Stimulated activated CD8-positive, alpha-beta memory T cell treated with anti-CD3 and anti-CD28 coated beads, Interleukin-7, amount 100 ng/mL, for 1 hour (primary cell): ENCODE results near the gene PPM1M.

Experiments used
- DNase-seq, 2 donors: peaks; one replicate each; pipeline ENCODE4 v3.0.0-alpha.2; 2020; ENCODE audit warnings: low read depth in 2 of 2

PPM1M gene, protein sequence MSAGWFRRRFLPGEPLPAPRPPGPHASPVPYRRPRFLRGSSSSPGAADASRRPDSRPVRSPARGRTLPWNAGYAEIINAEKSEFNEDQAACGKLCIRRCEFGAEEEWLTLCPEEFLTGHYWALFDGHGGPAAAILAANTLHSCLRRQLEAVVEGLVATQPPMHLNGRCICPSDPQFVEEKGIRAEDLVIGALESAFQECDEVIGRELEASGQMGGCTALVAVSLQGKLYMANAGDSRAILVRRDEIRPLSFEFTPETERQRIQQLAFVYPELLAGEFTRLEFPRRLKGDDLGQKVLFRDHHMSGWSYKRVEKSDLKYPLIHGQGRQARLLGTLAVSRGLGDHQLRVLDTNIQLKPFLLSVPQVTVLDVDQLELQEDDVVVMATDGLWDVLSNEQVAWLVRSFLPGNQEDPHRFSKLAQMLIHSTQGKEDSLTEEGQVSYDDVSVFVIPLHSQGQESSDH

DNA sequence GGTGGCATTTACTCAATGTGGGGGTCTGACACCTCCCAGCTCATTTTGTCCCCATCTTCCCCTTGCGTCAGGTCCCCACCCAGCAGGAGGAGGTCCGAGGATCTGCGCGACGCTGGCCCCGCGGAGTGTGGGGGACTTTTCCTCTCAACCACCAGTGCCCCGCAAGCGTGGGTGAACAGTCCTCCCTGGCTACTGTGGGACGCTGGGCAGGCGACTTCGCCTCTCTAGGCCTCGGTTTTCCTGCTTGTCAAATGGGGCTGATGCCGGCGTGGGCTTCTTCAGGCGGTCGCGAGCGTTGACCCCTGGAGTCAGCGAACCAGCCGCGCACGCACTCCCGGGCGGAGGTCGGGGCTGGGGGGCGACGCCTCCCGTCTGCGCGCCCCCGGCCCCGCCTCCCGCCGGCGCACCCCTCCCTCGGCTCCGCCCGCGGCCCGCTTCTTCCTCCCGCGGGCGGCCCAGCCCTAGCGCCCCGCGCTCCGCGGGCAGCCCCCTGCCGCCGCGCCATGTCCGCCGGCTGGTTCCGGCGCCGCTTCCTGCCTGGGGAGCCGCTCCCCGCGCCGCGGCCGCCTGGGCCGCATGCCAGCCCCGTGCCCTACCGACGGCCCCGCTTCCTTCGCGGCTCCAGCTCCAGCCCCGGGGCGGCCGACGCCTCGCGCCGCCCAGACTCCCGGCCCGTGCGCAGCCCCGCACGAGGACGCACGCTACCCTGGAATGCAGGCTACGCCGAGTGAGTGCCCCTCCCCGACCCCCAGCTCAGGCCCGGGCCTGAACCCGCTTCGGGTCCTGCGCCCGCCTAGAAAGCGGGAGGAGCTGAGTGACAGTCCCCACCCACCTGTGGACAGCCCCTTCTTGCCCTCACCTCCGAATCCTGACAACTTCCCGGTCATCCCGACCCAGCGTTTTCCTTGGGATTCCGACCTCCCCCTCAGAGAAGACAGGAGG, at the start of gene PPM1M:
Gene PPM1M, plus strand, starts transcription at position 438 of the 942 bp plus-strand sequence. Its CDS starts 66 bp downstream, at position 504.
- no peak for DNase-seq

DNA sequence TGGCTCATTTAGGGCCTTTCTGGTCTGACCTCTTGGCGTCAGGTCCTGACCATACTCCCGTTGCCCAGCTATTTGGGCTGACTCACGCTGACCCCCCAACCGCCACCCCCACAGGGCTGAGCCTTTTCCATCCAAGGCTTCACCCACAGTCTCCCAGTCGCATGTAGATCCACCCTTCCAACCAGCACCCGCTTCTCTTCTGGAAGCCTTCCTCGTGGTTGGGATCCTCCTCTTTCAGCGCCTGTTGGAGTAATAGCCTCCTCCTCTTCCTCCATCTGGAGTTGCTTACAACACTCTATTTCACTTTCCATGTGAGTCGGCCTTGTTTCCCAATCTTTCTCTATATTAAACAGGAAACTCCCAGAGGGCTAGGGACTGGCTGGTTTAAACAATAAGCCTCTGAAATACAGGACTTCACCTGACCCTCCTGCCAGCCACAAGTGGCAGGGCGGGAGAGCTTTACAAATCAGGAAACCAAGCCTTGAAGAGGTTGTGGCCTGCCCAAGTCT, 49.7 kb upstream of the PPM1M start:
- DNase-seq, result no peak

DNA sequence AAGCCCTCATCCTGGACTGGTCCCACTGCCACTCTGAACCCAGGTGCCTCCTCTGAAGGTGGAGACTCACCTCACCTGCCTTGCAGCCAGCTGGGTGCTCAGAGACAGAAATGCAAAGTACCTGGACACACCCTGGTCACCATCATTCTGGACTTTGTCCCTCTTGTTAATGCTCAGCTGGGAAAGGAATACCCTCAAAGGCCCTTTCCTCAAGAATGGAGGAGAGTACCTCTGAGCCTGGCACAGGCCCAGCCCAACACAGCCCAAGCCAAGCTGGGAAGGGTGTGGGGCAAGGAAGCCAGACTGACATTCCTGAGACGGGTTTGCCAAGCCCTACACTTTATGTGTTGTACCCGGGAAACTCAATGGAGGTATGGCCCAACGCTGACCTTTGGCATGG, 48.6 kb upstream of the PPM1M start:
- no peak for DNase-seq

DNA sequence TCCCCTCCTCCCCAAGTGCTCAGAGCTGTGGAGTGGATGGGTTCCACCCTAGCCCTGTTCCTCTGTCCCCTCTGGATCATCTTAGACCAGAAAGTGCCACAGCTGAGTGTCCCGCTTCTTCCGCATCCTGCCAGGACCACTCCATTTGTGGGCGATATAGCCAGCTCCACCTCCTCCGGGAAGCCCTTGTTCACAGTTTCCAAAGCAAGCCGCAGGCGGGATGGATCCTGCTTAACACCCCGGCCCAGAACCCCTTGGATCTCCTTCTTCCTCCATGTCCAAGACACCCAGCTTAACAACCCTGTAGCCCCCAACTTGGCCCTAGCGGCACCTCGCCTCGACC, 48.1 kb upstream of the PPM1M start:
- no peak for DNase-seq

DNA sequence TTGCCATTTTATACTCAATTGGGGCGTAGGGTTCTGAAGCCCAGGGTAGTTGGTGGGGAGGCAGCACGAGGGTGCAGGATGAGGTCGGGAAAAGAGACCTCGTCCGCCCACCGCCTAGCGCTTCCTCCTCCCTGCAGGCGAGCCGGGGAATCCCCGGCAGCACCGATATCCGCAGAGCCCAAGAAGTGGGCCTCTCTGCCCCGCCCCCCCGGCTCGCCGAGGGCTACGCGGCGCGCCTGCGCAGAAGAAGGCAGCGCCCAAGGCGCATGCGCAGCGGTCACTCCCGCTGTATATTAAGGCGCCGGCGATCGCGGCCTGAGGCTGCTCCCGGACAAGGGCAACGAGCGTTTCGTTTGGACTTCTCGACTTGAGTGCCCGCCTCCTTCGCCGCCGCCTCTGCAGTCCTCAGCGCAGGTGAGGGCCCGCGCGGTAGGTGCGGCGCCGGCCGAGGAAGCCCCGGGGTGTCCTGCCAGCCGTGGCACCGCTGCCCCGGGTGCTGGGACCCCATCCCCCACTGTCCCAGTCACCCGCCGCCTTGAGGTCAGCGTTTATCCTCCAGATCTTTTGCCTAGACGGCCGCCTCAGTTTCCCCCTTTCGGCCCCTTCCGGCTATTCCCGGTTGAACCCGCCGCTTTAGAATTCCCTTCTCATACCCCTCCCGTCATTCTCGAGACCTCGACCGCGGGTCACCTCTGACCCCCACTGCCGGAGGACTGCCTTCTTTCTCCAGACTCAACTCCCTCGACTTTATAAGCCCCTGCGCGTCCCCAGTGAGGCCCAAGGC, 47.5 kb upstream of the PPM1M start, which contains the start of gene ALAS1:
Gene ALAS1, plus strand, starts transcription at position 319 of the 784 bp plus-strand sequence. CDS start 1,082 bp downstream, outside the sequence.
- peak; percentile 85 to 92 for DNase-seq

DNA sequence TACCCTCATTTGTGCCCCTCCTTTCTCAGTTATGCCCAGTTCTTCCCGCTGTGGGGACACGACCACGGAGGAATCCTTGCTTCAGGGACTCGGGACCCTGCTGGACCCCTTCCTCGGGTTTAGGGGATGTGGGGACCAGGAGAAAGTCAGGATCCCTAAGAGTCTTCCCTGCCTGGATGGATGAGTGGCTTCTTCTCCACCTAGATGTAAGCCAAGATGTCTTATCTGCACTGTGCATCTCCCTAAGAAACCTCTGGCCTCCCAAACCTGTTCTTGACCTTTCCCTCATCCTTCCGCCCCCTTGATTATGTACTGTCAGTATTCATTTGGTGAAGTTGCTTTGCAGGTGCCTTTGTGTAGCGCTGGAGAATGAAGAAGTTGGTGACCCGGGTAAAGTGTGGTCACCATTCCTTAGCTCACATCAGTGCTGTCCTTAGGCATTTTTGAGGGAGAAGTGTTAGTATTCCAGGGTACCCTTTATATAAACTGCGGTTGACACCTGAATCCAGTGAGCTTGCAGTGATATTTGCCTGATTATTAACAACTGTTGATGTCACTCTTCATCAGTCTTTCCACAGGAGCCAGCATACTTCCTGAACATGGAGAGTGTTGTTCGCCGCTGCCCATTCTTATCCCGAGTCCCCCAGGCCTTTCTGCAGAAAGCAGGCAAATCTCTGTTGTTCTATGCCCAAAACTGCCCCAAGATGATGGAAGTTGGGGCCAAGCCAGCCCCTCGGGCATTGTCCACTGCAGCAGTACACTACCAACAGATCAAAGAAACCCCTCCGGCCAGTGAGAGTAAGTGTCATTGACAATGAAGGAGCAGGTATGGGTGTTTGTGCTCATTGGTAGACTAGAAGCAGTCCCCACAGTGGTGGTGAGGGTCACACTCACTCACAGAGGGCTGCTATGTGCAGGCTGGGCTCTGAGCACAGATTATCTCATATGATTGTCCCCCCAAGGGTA, 46.6 kb upstream of the PPM1M start:
- no peak for DNase-seq

DNA sequence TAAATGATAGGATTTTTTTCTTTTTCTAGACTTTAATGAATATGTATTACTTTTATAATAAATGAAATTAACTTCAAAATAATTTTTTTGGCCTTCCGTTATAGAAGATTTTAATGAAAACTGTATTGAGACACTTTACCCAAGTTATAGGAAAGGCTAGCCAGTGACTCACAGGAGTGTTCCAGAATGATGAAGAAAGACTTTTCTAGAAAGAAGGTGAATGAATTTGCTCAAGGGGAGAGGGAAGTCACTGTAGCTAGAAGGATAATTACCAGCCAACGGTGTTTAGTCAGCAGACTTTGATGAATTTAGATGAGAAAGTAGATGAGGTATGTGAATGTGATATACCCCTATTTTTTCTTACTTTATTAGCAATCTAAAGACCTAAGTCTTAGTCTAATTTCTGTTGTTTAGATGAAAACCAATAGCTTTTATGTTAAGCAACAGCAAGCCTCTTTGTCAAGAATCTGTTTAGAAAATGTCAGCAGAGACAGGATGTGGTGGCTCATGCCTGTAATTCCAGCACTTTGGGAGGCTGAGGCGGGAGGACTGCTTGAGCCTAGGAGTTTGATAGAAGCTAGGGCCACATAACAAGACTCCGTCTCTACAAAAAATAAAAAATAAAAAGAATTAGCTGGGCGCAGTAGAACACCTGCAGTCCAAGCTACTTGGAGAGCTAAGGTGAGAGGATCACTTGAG, 44.4 kb upstream of the PPM1M start:
- DNase-seq, result no peak

DNA sequence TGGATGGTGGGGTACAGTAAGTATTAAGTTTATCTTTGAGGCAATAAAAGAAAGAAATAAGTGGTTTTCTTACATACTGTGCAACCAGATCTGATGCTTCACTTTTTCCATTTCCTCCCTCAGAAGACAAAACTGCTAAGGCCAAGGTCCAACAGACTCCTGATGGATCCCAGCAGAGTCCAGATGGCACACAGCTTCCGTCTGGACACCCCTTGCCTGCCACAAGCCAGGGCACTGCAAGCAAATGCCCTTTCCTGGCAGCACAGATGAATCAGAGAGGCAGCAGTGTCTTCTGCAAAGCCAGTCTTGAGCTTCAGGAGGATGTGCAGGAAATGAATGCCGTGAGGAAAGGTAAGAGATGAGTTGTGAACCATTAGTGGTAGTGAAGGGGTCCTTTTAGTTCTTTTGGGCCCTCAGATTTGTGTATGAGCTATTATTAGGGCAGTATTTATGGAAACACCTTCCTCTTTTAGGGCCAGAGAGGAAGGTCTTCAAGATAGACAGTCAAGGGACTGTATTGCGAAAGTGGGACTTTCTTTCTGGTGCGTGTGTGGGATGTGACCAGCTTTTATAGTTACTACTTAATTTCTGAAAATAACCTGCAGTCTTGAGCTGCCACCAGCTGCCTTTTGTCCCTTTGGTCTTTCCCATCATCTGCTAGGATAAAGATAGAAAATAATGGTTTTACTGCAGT, 43.0 kb upstream of the PPM1M start:
- DNase-seq, result no peak

DNA sequence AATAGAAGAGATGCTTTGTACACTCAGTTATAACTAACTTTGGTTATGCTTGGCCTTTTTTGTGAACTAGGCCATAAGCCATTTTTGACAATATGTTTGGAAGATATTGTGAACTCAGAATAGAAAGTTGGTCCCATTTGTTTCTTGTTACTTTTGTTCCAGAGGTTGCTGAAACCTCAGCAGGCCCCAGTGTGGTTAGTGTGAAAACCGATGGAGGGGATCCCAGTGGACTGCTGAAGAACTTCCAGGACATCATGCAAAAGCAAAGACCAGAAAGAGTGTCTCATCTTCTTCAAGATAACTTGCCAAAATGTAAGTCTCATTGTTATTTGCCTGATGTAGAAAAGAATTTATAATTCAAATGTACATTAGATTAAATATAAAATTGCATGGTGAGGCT, 41.9 kb upstream of the PPM1M start:
- DNase-seq, result no peak

DNA sequence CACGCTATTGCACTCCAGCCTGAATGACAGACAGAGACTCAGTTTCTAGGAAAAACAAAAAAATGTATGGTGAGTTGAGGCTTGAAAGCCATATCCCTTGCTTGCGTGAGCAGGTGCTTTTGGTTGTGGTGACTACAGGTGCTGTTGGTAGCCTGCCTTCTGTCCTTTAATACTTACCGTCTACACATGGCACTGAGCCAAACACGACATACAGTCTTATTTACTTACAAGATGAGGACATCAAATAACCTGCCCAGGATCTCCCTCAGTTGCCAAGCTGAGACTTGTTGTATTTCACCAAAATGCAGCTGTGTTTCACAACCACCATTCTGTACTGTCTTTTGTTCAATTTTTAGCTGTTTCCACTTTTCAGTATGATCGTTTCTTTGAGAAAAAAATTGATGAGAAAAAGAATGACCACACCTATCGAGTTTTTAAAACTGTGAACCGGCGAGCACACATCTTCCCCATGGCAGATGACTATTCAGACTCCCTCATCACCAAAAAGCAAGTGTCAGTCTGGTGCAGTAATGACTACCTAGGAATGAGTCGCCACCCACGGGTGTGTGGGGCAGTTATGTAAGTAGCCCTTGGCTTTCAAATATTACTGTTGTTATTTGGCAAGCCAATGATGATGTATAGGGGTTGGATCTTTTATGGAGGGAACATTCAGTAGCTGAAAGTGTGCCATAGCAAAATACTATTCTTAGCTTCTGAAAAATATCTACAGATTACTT, 41.1 kb upstream of the PPM1M start:
- DNase-seq, result no peak

DNA sequence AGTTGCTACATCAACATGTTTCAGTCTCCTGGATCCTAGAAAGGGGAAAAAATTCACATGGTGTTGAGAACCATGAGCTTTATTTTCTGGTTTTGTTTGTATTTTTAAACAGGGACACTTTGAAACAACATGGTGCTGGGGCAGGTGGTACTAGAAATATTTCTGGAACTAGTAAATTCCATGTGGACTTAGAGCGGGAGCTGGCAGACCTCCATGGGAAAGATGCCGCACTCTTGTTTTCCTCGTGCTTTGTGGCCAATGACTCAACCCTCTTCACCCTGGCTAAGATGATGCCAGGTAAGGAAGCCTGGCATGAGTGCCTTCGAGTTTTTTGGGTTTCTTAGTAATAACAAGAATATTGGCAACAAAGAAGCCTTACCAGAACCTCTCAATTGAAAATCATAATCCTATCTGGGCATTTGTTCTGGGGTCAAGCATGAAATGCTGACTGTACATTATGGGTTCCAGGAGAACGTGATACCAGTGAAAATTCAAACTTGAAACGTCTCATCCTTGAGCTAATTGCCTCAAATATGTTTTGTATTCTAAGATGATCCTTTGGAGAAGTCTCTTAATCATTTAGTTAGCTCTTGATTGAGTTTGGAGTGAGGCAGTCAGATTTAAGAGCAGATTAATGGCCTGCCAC, 39.7 kb upstream of the PPM1M start:
- no peak for DNase-seq

DNA sequence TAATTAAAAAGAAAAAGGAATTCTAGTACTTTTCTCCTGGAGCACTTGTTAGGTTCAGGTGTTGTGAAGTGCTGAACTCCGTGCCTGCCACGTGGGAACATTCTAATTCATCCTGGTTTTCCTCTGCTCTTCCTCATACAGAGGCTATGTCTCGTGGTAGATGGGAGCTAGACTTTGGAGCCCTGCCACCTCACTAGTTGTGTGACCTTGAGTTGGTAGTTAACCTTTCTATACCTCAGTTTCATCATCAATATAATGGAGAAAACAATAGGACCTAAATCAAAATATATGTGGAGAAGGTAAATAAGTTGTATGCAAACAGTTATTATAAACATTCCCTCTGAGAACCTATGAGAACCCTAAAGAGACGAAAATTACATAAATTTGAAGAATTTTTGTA, 37.0 kb upstream of the PPM1M start:
- DNase-seq, result no peak

DNA sequence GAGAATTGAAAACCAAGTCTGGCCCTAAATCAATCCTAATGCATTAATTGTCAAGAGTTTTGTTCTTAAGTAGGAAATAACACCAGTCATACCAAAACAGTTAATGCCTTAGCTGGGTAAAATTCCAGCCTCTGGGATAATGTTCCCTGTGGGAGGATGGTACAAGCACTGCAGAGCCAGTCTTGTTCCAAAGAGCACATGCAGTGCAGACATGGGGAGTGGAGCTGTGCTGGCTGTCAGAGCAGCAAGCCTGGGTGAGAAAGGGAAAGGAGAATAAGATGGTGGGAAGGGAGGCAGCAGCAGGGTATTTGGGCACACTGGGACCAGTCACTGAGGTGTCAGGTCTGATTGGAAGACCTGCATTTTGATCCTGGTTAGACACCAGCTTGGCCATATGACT, 35.5 kb upstream of the PPM1M start:
- no peak for DNase-seq

DNA sequence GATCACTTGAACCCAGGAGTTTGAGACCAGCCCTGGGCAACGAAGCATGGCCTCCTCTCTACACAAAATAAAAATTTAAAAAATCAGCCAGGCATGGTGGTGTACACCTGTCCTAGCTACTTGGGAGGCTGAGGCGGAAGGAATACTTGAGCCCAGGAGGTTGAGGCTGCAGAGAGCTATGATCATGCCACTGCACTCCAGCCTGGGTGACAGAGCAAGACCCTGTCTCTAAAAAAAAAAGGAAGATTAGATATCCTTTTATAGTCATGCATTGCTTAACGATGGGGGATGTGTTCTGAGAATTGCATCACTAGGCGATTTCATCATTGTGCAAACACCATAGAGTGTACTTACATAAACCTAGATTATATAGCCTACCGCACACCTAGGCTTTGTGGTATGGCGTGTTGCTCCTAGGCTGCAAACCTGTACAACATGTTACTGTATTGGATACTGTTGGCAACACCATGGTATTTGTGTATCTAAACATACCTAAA, 35.0 kb upstream of the PPM1M start:
- no peak for DNase-seq

DNA sequence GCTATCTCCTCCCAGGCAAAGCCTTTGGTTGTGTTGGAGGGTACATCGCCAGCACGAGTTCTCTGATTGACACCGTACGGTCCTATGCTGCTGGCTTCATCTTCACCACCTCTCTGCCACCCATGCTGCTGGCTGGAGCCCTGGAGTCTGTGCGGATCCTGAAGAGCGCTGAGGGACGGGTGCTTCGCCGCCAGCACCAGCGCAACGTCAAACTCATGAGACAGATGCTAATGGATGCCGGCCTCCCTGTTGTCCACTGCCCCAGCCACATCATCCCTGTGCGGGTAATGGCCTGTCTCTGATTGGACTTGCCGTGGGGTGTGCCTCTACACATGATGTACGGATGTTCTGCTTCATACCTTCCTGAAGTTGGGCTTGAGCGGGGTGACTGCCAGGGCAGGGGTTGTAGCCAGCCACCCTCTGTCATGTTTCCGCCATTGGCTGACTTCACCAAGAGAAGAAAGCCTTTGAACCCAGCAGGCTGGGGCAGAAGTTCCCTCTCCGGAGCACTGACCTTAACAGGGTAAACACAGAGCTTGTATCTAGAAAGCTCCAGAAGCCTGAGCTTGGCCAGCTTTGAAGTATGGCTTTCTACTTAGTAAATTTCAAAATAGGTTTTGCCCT, 34.2 kb upstream of the PPM1M start:
- no peak for DNase-seq

DNA sequence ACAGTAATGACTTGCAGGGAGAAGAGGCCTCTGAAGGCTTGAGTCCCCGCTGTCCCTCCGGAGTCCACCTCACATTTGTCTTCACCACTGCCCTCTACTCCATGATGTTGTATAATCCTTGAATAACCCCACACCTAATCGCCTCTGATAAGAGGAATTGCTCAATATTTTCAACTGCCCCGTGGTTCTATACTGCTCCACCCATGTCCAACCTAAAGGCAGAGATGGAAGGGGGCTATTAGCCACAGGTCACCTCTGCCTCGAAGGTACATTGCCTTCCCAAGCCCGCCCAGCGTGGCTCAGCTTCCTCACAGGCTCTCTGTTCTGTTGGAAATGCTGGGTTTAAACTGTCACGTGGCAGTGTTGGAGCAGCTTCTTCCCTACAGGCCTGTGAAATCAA, 32.6 kb upstream of the PPM1M start:
- DNase-seq, result no peak

DNA sequence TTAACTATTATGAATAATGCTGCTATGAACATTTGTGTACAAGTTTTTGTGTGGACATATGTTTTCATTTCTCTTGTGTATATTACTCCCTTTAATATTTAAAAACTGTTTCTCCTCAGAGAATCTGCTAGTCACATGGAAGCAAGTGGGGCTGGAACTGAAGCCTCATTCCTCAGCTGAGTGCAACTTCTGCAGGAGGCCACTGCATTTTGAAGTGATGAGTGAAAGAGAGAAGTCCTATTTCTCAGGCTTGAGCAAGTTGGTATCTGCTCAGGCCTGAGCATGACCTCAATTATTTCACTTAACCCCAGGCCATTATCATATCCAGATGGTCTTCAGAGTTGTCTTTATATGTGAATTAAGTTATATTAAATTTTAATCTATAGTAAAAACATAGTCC, 31.7 kb upstream of the PPM1M start:
- DNase-seq, result no peak
